GDM1 (cell line): ENCODE data around the gene ZNF79.

ENCODE experiments used
- DNase-seq: peaks from one replicate; lab custom pipeline; 2025; lab: John Stamatoyannopoulos, UW

Gene ZNF79

GRCh38 chr9:127398715-127399400 lies 25.3 kb upstream of the ZNF79 start:
- no peak for DNase-seq

GRCh38 chr9:127399736-127400269 lies 24.4 kb upstream of the ZNF79 start:
- DNase-seq: no peak

- no peak for DNase-seq
Observed at GRCh38 chr9:127402401-127403090, 21.6 kb upstream of the ZNF79 start.

GRCh38 chr9:127403507-127404192 lies 20.5 kb upstream of the ZNF79 start:
- no peak for DNase-seq

- no peak for DNase-seq
Observed at GRCh38 chr9:127404631-127405030, 19.6 kb upstream of the ZNF79 start.

- no peak for DNase-seq
Observed at GRCh38 chr9:127405344-127406125, 18.6 kb upstream of the ZNF79 start.

DNA sequence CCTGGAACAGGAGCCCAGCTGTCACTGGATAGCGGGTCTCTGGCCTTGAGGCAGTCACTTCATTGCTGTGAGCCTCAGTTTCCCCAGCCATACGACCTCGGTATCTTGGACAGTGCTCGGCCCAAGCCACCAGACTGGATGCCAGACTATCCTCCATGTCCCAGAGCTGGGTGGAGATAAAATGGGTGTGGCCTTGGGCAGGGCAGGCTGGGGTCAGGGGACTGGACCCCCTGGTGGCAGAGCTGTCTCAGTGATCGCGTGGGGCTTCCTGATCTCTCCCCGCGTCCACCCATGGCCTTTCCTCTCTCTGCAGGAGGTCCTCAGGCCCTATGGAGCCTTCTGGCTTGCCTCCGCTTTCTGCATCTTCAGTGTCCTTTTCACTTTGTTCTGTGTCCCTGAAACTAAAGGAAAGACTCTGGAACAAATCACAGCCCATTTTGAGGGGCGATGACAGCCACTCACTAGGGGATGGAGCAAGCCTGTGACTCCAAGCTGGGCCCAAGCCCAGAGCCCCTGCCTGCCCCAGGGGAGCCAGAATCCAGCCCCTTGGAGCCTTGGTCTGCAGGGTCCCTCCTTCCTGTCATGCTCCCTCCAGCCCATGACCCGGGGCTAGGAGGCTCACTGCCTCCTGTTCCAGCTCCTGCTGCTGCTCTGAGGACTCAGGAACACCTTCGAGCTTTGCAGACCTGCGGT lies 17.2 kb upstream of the ZNF79 start:
- no peak for DNase-seq

GRCh38 chr9:127407492-127407843 lies 16.7 kb upstream of the ZNF79 start:
- DNase-seq: no peak

- DNase-seq: no peak
Observed at GRCh38 chr9:127411122-127411521, 13.1 kb upstream of the ZNF79 start.

GRCh38 chr9:127415141-127415540 lies 9.0 kb upstream of the ZNF79 start:
- DNase-seq: no peak

GRCh38 chr9:127415657-127416056 lies 8.5 kb upstream of the ZNF79 start:
- DNase-seq: no peak

GRCh38 chr9:127417131-127418036 lies 6.8 kb upstream of the ZNF79 start:
- DNase-seq: no peak

DNA sequence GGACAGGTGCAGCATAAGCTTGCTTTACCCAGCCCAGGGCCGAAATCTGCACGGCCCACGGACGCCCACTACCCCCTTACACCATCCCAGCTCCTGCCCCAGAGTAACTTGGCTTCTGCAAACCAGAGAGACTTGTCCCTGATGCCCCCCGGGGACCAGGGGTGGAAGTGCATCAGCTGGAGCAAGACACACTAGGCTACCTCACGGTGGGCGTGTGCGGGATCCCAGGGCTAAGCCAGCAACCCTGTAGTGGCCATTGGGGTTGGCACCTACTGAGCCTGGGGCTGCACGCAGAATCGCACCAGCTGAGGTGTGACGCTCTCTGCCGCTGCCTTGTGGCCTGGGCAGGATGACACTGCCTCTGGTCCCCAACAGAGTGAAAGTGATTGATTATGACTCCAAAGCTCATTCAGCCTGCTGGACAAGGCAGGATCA lies 6.1 kb upstream of the ZNF79 start:
- peak; percentile 44 for DNase-seq

DNA sequence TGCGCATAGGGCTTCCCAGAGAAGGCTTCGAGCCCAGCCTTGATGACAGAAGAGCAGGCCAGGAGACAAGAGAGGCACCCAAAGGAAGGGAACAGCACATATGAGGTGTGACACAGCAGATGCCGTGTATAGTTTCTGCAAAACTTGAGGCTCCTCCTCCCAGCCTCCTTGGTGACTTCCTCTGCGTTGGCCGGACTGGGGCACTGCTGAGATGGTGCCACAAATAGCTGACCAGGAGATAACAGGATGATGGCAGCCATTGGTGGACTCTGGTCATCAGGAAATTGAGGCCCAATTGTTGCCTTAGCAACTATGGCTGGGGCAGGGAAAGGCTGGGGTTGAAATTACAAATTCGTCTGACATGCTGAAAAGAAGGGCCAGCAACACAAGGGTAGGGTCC lies 4.8 kb upstream of the ZNF79 start:
- no peak for DNase-seq

GRCh38 chr9:127421057-127421456 lies 3.1 kb upstream of the ZNF79 start:
- no peak for DNase-seq

- DNase-seq: no peak
Observed at GRCh38 chr9:127422133-127422782, 1.9 kb upstream of the ZNF79 start.

GRCh38 chr9:127422787-127423186 lies 1.4 kb upstream of the ZNF79 start:
- no peak for DNase-seq

GRCh38 chr9:127423476-127423933 lies 677 bp upstream of the ZNF79 start:
- DNase-seq: no peak

- DNase-seq: no peak
Observed at GRCh38 chr9:127424676-127424999, 456 bp downstream of the ZNF79 start.

DNA sequence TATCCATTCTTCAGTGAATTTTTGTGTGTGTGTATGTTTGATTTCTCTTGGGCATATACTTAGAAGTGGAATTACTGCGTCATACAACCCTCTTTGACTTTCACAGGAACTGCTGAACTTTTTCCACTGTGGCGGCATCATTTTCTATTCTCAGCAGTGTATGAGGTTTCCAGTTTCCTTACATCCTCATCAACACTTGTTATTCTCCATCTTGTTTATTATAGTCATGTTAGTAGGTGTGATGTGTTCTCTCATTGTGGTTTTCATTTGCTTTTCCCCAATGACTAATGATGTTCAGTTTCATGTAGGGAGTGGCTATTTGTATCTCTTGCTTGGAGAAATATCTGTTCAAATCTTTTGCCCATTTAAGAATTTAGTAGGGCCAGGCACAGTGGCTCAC lies 2.6 kb downstream of the ZNF79 start:
- DNase-seq: no peak
